Inflammatory macrophage treated with lipopolysaccharide for 1 hour (primary cell): ENCODE data around the gene ITIH3.

ENCODE experiments used
- DNase-seq, 2 donors: peaks; one replicate each; pipeline ENCODE4 v3.0.0-alpha.2; 2020 to 2022

ITIH3 gene

GRCh38 chr3:52829906-52830463 is 35.4 kb downstream of the ITIH3 start:
- peak in 1 of 2 donors; percentile 14 for DNase-seq

DNA sequence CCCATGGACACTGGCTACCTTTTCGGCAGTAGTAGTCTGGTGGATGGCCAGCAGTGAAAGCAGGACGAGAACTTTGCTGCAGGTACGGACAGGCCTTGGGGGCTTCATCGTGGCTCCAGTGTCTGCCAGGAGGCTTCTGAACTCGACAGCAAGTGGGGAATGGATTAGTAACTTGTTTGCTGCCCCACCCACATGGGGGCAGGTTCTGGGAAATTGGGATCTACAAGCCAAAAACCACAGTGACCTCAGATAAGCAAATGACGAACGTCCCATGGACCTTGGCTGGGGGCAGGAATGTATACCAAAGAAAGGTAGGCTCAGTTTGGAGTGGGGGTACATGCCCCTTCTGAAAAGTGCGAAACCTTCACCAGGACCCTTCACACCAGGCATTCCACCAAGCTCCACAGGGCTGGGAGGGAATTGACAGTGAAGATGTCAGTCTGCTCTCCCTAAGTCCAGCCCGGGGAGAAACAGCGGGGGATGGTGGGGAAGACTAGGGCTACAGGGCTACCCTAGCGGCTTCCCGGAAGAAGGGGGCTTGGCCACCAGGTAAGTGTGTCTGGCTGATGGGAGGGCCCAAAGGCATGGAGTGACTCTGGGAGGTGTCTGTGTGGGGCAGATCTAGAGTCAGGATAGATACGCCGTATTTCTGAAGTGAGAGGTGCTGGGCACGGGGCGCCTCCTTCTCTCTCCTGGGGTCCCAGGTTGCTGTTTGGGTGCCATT is 36.1 kb downstream of the ITIH3 start, which contains the start of gene ITIH4:
Gene ITIH4 (minus strand): TSS at position 138 of the 724 bp plus-strand sequence. CDS start 30 bp downstream, at position 108.
- DNase-seq = no peak

DNA sequence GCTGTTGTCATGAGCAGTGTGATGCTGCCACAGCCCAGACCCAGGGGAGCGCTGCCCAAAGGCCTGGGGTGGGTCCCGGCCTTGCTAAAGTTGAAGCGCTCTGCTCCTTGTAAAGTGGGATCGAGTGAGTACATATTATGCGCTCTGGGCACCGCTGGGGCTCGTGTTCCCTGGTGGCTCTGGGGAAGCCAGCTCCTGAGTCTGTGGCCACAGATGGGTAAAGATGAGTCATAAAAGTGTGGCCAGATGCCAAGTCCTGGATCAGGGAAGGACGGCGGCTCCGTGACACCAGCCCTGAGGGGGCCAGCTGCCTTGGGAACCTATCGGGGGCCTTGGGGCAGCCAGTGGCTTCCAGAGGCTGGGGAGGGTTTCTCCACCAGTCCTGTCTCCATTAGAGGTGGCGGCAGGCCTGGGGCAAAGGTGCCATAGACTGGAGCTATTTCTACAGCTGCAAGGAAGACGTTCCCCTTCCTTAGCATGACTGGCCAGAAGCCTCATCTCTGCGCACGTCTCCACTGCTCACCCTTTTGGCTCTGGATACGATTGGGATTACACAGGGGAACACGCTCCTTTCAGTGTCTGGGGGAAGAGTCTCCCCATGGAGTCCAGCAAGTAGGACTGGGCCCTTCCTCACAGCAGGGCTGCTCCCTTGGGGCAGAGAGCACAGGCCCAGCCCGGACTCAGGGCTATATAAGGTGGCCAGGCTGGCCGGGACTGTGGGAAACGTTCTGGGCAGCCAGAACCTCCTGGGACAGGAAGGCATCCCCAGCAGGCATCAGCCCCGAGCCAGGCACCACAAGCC is 37.1 kb downstream of the ITIH3 start:
- peak in 1 of 2 donors; percentile 34 for DNase-seq

DNA sequence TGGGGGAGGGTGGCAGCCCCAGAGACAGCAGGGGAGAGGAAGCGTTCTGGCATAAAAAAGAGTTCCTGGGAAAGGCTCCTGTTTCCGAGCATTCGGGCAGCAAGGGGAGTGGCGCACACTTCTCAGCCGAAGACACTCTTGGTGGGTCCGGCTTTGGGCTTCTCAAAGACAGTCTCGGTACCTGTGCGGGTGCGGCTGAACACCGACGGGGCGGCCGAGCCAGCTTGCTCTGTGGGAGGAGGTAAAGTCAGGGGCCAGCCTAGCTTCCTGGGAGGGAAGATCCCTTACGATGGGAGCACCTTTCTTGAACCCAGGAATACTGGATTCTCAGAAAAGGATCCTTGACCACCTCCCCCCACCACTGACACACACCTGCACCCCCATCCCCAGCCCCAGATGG is 38.6 kb downstream of the ITIH3 start:
- DNase-seq = no peak

DNA sequence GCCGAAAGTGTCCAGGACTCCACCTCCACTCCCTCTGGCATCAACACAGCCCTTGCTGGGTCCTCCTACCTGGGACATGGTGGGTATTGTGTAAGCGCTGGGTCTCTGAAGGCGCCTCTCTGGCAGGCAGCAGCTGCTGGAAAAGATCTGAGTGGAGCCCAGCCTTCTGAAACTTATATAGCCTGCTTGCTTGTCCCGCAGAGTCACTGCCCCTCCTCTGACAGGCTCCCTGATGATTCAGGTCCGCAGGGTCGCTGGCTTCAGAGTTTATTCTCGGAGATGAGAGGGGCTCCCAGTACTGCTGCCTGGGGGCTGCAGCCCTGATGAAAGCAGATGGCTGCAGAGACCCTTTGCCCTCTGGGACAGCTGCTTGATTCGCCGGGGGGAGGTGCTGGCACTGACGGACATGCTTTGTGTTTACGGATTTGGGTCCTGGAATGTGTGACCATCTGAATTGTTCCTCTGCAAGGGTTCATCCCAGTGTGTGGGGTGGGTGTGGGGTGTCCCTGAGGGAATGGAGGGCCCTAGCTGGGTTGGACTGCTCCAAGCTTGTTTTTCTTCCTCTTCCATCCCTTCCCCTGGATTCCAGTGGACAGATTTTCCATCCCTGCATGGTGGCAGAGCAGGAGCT is 40.4 kb downstream of the ITIH3 start, which contains the start of gene MUSTN1:
Gene MUSTN1 (minus strand): TSS at position 149 of the 631 bp plus-strand sequence. CDS start 71 bp downstream, at position 78.
- no peak for DNase-seq

DNA sequence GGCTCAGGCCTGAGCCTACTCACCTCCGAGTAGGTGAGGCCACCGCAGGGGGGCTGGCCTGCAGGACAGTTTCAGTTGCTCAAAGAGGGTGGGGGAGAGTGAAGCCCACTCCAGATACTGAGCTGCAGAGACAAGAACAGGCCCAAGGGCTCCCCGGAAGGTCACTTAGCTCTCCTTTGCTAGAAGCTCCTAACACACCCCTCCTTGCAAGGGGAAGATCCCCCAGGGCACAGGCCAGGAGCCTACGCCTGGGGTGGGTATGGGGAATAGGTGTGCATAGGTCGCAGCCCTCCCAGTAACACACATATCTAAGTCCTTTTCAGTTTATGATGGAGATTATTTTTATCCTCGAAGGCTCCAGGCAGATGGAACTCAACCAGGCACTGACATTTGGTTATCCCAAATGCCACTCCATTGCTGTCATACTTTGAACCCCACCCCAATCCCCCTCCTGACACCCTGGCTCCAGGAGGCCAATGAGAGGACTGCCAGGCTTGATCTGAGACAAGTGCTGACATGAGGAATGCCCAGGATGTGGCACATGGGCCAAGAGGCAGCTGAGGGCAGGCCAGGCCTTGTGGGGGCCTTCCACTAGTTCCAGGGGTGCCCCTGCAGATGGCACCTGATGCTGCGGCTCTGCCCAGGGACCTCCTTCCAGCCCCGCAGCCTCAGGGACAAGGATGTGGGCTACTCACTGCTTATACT is 41.3 kb downstream of the ITIH3 start:
- DNase-seq = no peak

- DNase-seq = no peak
Measured at GRCh38 chr3:52836471-52836845, 41.9 kb downstream of the ITIH3 start.

DNA sequence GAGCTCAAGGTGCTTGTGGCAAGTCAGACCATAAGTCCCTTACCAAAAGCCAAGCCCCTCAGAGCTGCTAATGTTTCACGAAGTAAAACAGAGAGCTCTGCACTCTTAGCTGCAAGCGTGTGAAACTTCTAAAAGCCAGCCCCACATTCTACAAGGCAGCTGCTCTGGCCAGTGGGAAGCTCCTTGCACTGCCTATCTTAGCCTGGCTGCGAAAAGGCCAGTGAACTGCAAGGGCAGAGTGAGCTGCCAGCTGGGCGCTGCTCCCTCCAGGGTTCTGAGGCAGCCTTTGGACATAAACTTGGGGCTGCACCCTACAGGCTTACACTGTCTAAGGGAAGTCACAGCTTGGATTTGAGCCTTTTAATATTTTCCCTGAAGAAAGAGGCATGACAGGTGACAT is 42.4 kb downstream of the ITIH3 start:
- no peak for DNase-seq

- no peak for DNase-seq
Measured at GRCh38 chr3:52838561-52839267, 44.1 kb downstream of the ITIH3 start.

GRCh38 chr3:52839268-52839575 is 44.6 kb downstream of the ITIH3 start:
- no peak for DNase-seq

GRCh38 chr3:52839892-52840545 is 45.4 kb downstream of the ITIH3 start:
- no peak for DNase-seq

DNA sequence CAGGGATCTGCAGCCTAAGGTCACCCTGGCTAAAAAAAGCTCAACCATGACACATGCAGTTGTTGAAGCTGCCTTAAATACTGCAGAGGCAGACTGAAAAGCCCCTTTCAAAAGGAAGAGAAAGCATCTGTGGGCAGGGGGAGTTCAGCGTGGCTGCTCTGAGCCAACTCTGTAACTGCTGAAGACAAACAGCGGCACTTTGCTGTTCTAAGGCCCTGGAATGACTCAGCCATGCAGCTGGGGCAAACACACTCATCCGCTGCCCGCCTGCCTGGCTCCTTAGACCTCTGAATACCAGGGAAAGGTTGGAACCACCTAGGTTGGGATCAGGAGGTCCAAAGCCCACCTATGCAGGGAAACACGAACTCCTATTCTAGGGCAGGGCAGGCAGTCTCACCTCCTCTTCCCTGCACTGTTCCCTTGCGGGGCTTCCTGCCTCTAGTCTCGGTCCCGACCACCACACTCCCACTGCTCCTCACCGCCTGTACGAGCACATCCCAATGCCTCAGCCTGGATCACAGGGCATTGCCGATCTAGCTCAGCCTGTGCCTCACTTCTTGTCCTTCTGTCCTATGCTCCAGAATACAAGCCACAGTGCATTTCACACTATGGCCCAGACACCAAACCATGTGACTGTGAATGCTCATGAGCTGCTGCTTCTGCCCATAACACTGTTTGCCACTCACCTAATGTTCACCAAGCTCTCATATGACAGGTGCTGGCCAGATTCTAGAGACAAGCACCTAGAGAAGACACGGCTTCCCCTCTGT is 46.8 kb downstream of the ITIH3 start:
- no peak for DNase-seq

DNA sequence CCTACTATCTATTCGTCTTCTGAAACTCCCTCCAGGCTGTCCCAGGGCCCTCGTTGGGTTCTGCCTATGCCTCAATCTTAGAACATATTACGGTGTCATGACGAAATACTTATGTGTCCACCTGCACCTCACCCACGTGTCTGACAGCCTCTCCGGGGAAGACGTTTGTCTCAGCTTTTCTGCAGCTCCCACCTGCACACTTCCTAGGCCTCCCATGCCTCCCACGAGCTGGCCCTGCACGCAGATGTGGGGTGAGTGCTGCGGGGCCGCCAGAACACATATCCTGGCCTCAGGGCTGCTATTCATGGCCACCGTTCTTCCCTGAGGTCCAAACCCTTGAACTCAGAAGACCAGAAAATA is 47.4 kb downstream of the ITIH3 start:
- DNase-seq = no peak

- peak; percentile 34 to 53 for DNase-seq
Measured at GRCh38 chr3:52842424-52842823, 47.8 kb downstream of the ITIH3 start.

GRCh38 chr3:52843108-52843865 is 48.7 kb downstream of the ITIH3 start:
- peak; percentile 67 to 71 for DNase-seq

GRCh38 chr3:52843881-52844280 is 49.3 kb downstream of the ITIH3 start:
- no peak for DNase-seq

- peak; percentile 65 to 70 for DNase-seq
Measured at GRCh38 chr3:52844290-52844975, 49.8 kb downstream of the ITIH3 start.

DNA sequence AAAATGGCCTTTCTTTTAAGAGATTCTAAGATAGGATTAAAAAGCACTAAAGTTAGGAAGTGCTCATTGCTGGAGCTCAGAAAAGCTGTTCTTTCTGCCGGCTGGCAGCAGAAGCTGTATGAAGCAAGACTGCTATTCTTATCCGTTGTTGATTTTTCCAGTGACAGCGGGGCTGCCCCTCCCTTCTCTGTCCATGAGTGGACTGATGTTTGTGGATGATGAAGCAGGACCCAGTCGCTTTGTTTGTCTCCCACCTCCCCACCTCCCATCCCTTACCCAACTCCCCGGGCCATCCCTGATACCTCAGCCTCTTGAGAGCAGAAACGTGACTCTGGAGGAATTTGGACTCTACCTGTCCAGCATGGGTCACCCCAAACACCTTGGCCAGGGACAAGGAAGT is 50.6 kb downstream of the ITIH3 start:
- peak; percentile 14 to 35 for DNase-seq

DNA sequence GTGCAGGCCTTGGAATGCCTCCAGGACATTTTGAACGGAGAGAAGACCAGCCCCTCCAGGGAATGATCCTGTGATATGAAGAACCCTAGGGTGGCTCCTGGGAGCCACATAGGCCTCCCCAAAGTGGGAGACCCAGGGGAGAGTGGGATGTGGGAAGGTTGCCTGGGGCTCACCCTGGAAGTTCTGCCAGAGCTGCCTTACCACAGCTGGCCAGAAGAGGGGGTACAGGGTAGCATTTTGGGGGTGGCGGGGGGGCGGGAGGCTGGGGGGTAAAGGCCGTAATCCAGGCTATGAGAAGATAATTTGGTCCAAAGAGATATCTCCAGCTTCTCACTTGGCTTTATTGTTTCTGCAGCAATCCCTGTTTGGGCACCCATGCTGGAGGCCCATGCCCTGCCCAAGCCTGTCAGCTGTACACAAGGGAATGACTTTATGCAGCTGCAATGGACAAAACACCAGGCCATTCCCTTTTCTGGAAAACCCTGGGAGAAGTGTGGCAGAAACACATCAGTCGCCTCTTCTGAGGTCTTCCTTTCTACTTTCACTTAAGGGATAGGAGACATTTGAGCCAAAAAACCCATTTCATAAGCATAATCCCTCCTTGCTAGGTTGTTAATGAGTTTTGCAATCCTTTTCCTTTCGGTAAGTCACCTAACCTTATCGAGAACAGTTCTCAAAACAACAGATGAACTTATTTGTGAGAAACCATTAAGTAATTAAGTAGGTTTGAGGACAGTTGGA is 51.3 kb downstream of the ITIH3 start:
- no peak for DNase-seq
